KMS-11 (cell line): ENCODE measurements around the gene RPS27A.
A peak's percentile ranks its signal among the peaks of the same experiment; 100 is the strongest.
"Not testable (repeated sequence)": the region's sequence is repeated elsewhere in the genome, so short reads cannot be mapped to it uniquely, and the experiment has no call there.

ENCODE experiments used
- H2AFZ ChIP-seq: fragments of 200-600 bp; sonication (generic); 2 replicates; pipeline ENCODE4 v1.6.1; 2016; ENCODE audit warnings: antibody characterized with exemption, mixed run types, low read depth
- H3K27ac ChIP-seq: fragments of 200-600 bp; sonication (generic); 2 replicates; pipeline ENCODE4 v1.6.1; 2016; ENCODE audit warnings: mild to moderate bottlenecking, mixed run types
- H3K27me3 ChIP-seq: fragments of 200-600 bp; sonication (generic); 2 replicates; pipeline ENCODE4 v1.6.1; 2017; ENCODE audit warnings: mild to moderate bottlenecking, low read depth, mixed run types, moderate library complexity; ENCODE audit not compliant: insufficient read depth
- H3K36me3 ChIP-seq: fragments of 200-600 bp; sonication (generic); 2 replicates; pipeline ENCODE4 v1.6.1; 2017; ENCODE audit warnings: mild to moderate bottlenecking, mixed run types; ENCODE audit not compliant: insufficient read depth
- H3K4me1 ChIP-seq: fragments of 200-600 bp; sonication (generic); 2 replicates; pipeline ENCODE4 v1.6.1; 2016; ENCODE audit warnings: mild to moderate bottlenecking, low read depth, mixed run types; ENCODE audit not compliant: poor library complexity, severe bottlenecking
- H3K4me2 ChIP-seq: fragments of 200-600 bp; sonication (generic); 2 replicates; pipeline ENCODE4 v1.7.0; 2016; ENCODE audit warnings: mild to moderate bottlenecking, mixed run types
- H3K4me3 ChIP-seq: fragments of 200-600 bp; sonication (generic); IDR thresholded peaks from 2 replicates; pipeline ENCODE4 v1.6.1; 2017; ENCODE audit warnings: low read depth, low read length, mixed read lengths; ENCODE audit not compliant: insufficient read depth
- H3K79me2 ChIP-seq: fragments of 200-600 bp; sonication (generic); 2 replicates; pipeline ENCODE4 v1.6.1; 2016; ENCODE audit warnings: low read depth, mixed run types; ENCODE audit not compliant: insufficient read depth
- H3K9ac ChIP-seq: fragments of 200-600 bp; sonication (generic); 2 replicates; pipeline ENCODE4 v1.6.1; 2016; ENCODE audit warnings: mild to moderate bottlenecking, mixed run types
- H4K20me1 ChIP-seq: fragments of 200-600 bp; sonication (generic); 2 replicates; pipeline ENCODE4 v1.6.1; 2016; ENCODE audit warnings: mild to moderate bottlenecking, mixed run types; ENCODE audit not compliant: insufficient read depth
- CTCF ChIP-seq: fragments of 200-600 bp; sonication (generic); conservative IDR thresholded peaks from 2 replicates; pipeline ENCODE4 v1.6.1; 2017; ENCODE audit warnings: low read depth, mild to moderate bottlenecking, antibody characterized with exemption, low read length, moderate library complexity, mixed read lengths

Gene RPS27A

GRCh38 chr2:55268288-55268906, 35.9 kb downstream of the RPS27A start:
- Histone ChIP-seq H3K9ac (peak overlapping the region; percentile 87), H3K4me2 (peak overlapping the region; percentile 81), H3K27ac (peak overlapping the region; percentile 76), H4K20me1 (no peaks in the 10 kb centered on the region), H3K4me1 (peaks cover 21% of the 10 kb centered on the region), H2AFZ (peak overlapping the region; percentile 78), H3K79me2 (peaks cover 14% of the 10 kb centered on the region; the same call in 1 of the 2 replicates), H3K36me3 (peaks cover 15% of the 10 kb centered on the region; the same call in 1 of the 2 replicates), H3K4me3 (peak overlapping the region; percentile 96), H3K27me3 (no peaks in the 10 kb centered on the region)
- TF ChIP-seq CTCF: no peak

- H3K27me3 ChIP-seq: no peaks in the 10 kb centered on the region
- H3K4me1 ChIP-seq: peaks cover 21% of the 10 kb centered on the region
- peak within 1 kb of the TSS; percentile 87 for H3K9ac ChIP-seq
- no peak; the same call in 1 of the 2 replicates for TF ChIP-seq CTCF
- peak within 1 kb of the TSS; percentile 76 for H3K27ac ChIP-seq
- 0 out of 2 replicates have a peak, but pooled peaks cover 10% of the 10 kb centered on the region for H3K36me3 ChIP-seq
- peak within 1 kb of the TSS; percentile 96 for H3K4me3 ChIP-seq
- peaks cover 14% of the 10 kb centered on the region; the same call in 1 of the 2 replicates for H3K79me2 ChIP-seq
- H2AFZ ChIP-seq: peak within 1 kb of the TSS; percentile 78
- no peaks in the 10 kb centered on the region for H4K20me1 ChIP-seq
- peak within 1 kb of the TSS; percentile 81 for H3K4me2 ChIP-seq
Measured at GRCh38 chr2:55268907-55269644, 36.6 kb downstream of the RPS27A start, which contains the start of gene MTIF2. Gene MTIF2 (minus strand): TSS chr2:55269231. CDS start chr2:55263858, 5,373 bp downstream.

GRCh38 chr2:55269645-55269990, 37.1 kb downstream of the RPS27A start:
- Histone ChIP-seq H3K36me3 (0 out of 2 replicates have a peak, but pooled peaks cover 10% of the 10 kb centered on the region), H3K9ac (peak overlapping the region; percentile 87), H2AFZ (peak overlapping the region; percentile 78), H3K4me1 (peaks cover 21% of the 10 kb centered on the region), H3K4me3 (peak overlapping the region; percentile 88), H4K20me1 (no peaks in the 10 kb centered on the region), H3K27ac (peak overlapping the region; percentile 76), H3K79me2 (peaks cover 14% of the 10 kb centered on the region; the same call in 1 of the 2 replicates), H3K27me3 (no peaks in the 10 kb centered on the region), H3K4me2 (peak overlapping the region; percentile 81)
- TF ChIP-seq CTCF: no peak

GRCh38 chr2:55274346-55274745, 41.9 kb downstream of the RPS27A start:
- not testable (repeated sequence) for H3K79me2 ChIP-seq, H3K27ac ChIP-seq, H4K20me1 ChIP-seq, H3K27me3 ChIP-seq, H3K4me3 ChIP-seq, H2AFZ ChIP-seq, H3K4me2 ChIP-seq, H3K36me3 ChIP-seq, H3K4me1 ChIP-seq, H3K9ac ChIP-seq

- Histone ChIP-seq H3K79me2 (no peaks in the 10 kb centered on the region), H3K4me2 (no peak overlapping the region), H3K4me3 (no peak overlapping the region), H3K4me1 (no peaks in the 10 kb centered on the region), H2AFZ (no peak overlapping the region), H4K20me1 (no peaks in the 10 kb centered on the region), H3K9ac (no peak overlapping the region), H3K36me3 (no peaks in the 10 kb centered on the region), H3K27me3 (no peaks in the 10 kb centered on the region), H3K27ac (no peak overlapping the region)
- TF ChIP-seq CTCF: no peak
Measured at GRCh38 chr2:55277310-55277709, 44.8 kb downstream of the RPS27A start.

- not testable (repeated sequence) for H4K20me1 ChIP-seq, H3K9ac ChIP-seq, H3K36me3 ChIP-seq, H3K27me3 ChIP-seq, H3K4me2 ChIP-seq, H3K79me2 ChIP-seq, H3K27ac ChIP-seq, H2AFZ ChIP-seq, H3K4me3 ChIP-seq
- peaks cover 12% of the 10 kb centered on the region for H3K4me1 ChIP-seq
Measured at GRCh38 chr2:55279214-55279835, 46.8 kb downstream of the RPS27A start.
